ENCODE measurements around the gene DSCAML1.

DNA sequence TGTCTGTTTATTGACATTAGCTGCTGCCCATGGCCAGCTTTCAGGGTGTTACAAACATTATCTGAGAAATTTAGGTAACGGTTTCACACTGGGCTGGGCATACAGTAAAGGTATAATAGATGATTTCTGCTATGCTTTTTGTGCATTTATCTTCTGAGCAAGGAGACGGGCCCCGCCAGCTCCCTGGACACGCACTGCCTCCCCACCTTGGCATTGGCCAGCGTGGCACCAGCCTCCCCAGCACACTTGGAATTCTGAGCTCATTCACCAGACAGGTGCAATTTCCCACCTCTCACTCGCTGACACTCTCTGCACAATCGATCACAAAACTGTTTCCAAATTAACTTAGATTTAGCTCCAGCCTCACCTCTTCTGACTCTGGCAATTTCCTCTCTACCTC is 246.6 kb downstream of the DSCAML1 start:
- no peak for TF ChIP-seq CTCF (IDR thresholded peaks at IDR 0.05)
- TF ChIP-seq POLR2A (IDR thresholded peaks at IDR 0.05) = no peak

All from testis (tissue), 2 donors.